Measurements from ENCODE around the gene DIPK1C. TPM values are rescaled to one million over a fixed set of nuclear protein-coding genes. Genes with fewer than 3 reads are reported as not detected.

The DIPK1C gene
- total and polyA plus RNA-seq, 2 of the 4 experiments (the other 2 are of a cell fraction), result not detected

- Histone ChIP-seq H4K20me1 (ENCODE audit: insufficient read depth, low read length) (no peaks in the 10 kb centered on the region), H2BK120ac (ENCODE audit: low read depth, low read length) (no peak overlapping the region), H3K56ac (ENCODE audit: extremely low read depth, insufficient read depth, low read length) (no peak overlapping the region), H4K8ac (ENCODE audit: low read depth in 2 of 2, low read length in 2 of 2) (no peak overlapping the region), H2BK5ac (ENCODE audit: low read depth, low read length, poor library complexity, severe bottlenecking) (no peak overlapping the region), H2BK20ac (ENCODE audit: low read depth, low read length) (no peak overlapping the region), H4K91ac (ENCODE audit: insufficient read depth, low read depth, low read length) (no peak overlapping the region), H3K14ac (replicated peaks; ENCODE audit: low read depth, low read length) (no peak overlapping the region), H3K27me3 (ENCODE audit: control insufficient read depth, insufficient read depth, low read length) (peaks cover 15% of the 10 kb centered on the region), H3K4me2 (ENCODE audit: low read depth, low read length) (no peak overlapping the region), H3K36me3 (ENCODE audit: control insufficient read depth, insufficient read depth, low read length) (no peaks in the 10 kb centered on the region), H3K4ac (ENCODE audit: low read depth, low read length) (no peak overlapping the region), H4K5ac (ENCODE audit: low read depth, low read length) (no peak overlapping the region), H2BK15ac (ENCODE audit: low read depth, low read length) (no peak overlapping the region), H3K9me1 (ENCODE audit: insufficient read depth, low read length) (no peaks in the 10 kb centered on the region), H2AK9ac (replicated peaks; ENCODE audit: low read depth, low read length, poor library complexity) (no peak overlapping the region), H3K9me3 (ENCODE audit: control insufficient read depth, insufficient read depth, low read length) (peaks cover 3% of the 10 kb centered on the region; the same call in 1 of the 2 replicates), H3K23ac (ENCODE audit: low read depth, low read length) (no peak overlapping the region), H2AFZ (replicated peaks; ENCODE audit: low read length, poor library complexity) (peak overlapping the region; percentile 35), H2AK5ac (ENCODE audit: low read depth, low read length) (no peak overlapping the region), H3K4me1 (ENCODE audit: control insufficient read depth, insufficient read depth, low read length) (no peaks in the 10 kb centered on the region), H3K4me3 (ENCODE audit: insufficient read depth, low read depth, low read length) (no peak overlapping the region), H3K9ac (ENCODE audit: low read depth, low read length) (no peak overlapping the region), H3K79me1 (ENCODE audit: low read depth in 1 of 2, low read length in 2 of 2) (no peaks in the 10 kb centered on the region), H3K18ac (ENCODE audit: low read depth, low read length) (no peak overlapping the region), H3K27ac (ENCODE audit: insufficient read depth, low read length) (no peak overlapping the region)
- no TSS peak for BruUV-seq (replicated peaks)
- ChIA-PET POLR2A (ENCODE audit: unreplicated experiment) (no interaction called here), CTCF (no interaction called here)
- in situ Hi-C loops (cut with MboI; ENCODE audit: low sequenced_read_pairs) (no loop called here), dilution Hi-C loops (cut with HindIII; ENCODE audit: low sequenced_read_pairs, unreplicated experiment) (no loop called here), intact Hi-C loops (cut with micrococcal nuclease) (no loop called here)
- DNase-seq (no peak), ATAC-seq (ENCODE audit: low read depth) (no peak)
- TF ChIP-seq USF2 (IDR thresholded peaks at IDR 0.05; ENCODE audit: low read depth, low read length) (no peak), MAFK (IDR thresholded peaks at IDR 0.05; ENCODE audit: low read depth, low read length) (no peak), MXI1 (IDR thresholded peaks at IDR 0.05; ENCODE audit: borderline replicate concordance, low read depth, low read length) (no peak), NFE2L2 (IDR thresholded peaks at IDR 0.05; ENCODE audit: low read depth, low read length) (no peak), SMC3 (IDR thresholded peaks at IDR 0.05; ENCODE audit: low read depth, low read length) (no peak), BHLHE40 (IDR thresholded peaks at IDR 0.05; ENCODE audit: low read depth, low read length) (no peak), ELK1 (IDR thresholded peaks at IDR 0.05; ENCODE audit: borderline replicate concordance, low read depth, low read length) (no peak), FOS (IDR thresholded peaks at IDR 0.05; ENCODE audit: low read depth, low read length) (no peak), CHD1 (IDR thresholded peaks at IDR 0.05; ENCODE audit: low read depth, low read length) (no peak), CEBPB (IDR thresholded peaks at IDR 0.05; ENCODE audit: low read depth, low read length) (no peak), RCOR1 (IDR thresholded peaks at IDR 0.05; ENCODE audit: insufficient replicate concordance, low read length) (no peak), RAD21 (IDR thresholded peaks at IDR 0.05; ENCODE audit: low read length) (no peak), POLR2A (IDR thresholded peaks at IDR 0.05; ENCODE audit: low read depth, low read length) (no peak)
- WGBS, 2 experiments (ENCODE audit: extremely low coverage in 2 of 2, insufficient read length in 1 of 2), result no CpG with 5 or more reads among the region's 8 CpGs
Observed at GRCh38 chr18:74488354-74488753, 31.2 kb upstream of the DIPK1C start.

Data from IMR-90 (cell line).